Activated naive CD8-positive, alpha-beta T cell treated with anti-CD3 and anti-CD28 coated beads, Interleukin-2, amount 10 ng/mL, durations not matched to agents 7 days and 5 days (primary cell): ENCODE measurements around the gene ASB9. TPM values are rescaled to one million over a fixed set of nuclear protein-coding genes. Genes with fewer than 3 reads are reported as not detected.
"Not testable (repeated sequence)": the region's sequence is repeated elsewhere in the genome, so short reads cannot be mapped to it uniquely, and the experiment has no call there.

Source experiments
- ATAC-seq: fragments of 150-1000 bp; cut with Tn5 transposase; one replicate; pipeline ENCODE4 v1.10.0; 2021; ENCODE audit warnings: low read depth, moderate library complexity
- POLR2A ChIA-PET: fragments of 350-600 bp; sonication (Branson Sonifier 250); formaldehyde crosslinking; loops from one replicate; lab custom pipeline; 2021; ENCODE audit warnings: antibody characterized with exemption; lab: Charles Lee
- DNase-seq: peaks from one replicate; pipeline ENCODE4 v3.0.0; 2021
- H3K27ac Mint-ChIP-seq: one replicate; pipeline ENCODE4 v1.8.0; 2022; ENCODE audit warnings: mild to moderate bottlenecking, mixed read lengths
- H3K27me3 Mint-ChIP-seq: one replicate; pipeline ENCODE4 v1.8.0; 2022; ENCODE audit warnings: mild to moderate bottlenecking, moderate library complexity, mixed read lengths
- H3K36me3 Mint-ChIP-seq: one replicate; pipeline ENCODE4 v1.8.0; 2021; ENCODE audit warnings: mild to moderate bottlenecking, mixed read lengths
- H3K4me1 Mint-ChIP-seq: one replicate; pipeline ENCODE4 v1.8.0; 2021; ENCODE audit warnings: mixed read lengths
- H3K4me3 Mint-ChIP-seq: one replicate; pipeline ENCODE4 v1.8.0; 2022; ENCODE audit warnings: mild to moderate bottlenecking, moderate library complexity, mixed read lengths
- H3K9me3 Mint-ChIP-seq: one replicate; pipeline ENCODE4 v1.8.0; 2021; ENCODE audit warnings: mixed read lengths
- total RNA-seq, 2 experiments: library from RNA; stranded (reverse); gene quantifications; one replicate each; pipeline ENCODE4 v1.2.3, GENCODE V29; 2021

The ASB9 gene, protein sequence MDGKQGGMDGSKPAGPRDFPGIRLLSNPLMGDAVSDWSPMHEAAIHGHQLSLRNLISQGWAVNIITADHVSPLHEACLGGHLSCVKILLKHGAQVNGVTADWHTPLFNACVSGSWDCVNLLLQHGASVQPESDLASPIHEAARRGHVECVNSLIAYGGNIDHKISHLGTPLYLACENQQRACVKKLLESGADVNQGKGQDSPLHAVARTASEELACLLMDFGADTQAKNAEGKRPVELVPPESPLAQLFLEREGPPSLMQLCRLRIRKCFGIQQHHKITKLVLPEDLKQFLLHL
- under 1 TPM; 0.71 to 0.83 TPM for total RNA-seq

DNA sequence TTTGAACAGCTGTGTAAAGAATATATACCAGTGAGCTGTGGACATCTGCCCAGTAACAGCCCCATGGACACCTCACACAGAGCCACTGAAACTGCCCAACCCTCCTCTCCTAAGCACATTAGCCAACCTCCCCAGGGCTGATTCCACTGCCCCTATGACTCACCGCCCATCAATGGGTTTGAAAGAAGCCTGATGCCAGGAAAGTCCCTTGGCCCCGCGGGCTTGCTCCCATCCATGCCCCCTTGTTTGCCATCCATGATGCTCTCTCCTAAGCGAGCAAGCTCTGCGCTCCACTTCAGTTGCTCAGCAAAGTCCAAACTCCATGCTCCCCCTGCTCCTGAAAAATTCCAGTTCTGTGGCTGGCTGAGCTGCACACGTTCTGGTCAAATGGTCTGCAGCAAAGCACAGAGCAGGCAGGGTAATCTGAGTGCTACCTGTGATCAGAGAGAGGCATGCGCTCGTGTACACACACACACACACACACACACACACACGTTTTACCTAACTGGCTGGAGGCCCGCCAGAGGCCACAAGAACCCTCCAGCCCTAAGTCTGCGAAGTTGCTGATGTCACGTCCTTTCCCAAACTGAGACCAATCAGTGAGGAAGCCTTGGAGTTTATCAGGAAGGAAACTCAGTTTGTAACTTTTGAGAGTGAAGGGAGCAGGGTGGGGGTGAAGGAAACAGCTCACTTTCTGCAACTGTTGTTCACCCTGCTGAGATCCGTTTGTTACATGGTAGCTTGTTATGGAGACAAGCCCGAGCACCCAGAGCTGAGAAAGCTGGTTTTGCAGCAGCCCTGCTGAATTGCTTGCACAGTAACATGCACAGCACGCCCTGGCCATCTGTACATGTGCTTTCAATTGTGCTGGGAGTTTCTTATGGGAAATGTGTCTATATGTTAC lies at the start of gene ASB9:
TSS of gene ASB9 (minus strand) at position 466 of the 904 bp plus-strand sequence. CDS start at position 257, 209 bp downstream.
- H3K27ac Mint-ChIP-seq, result peak within 1 kb of the TSS; percentile 61
- peaks cover 3% of the 10 kb centered on the region for H3K4me1 Mint-ChIP-seq
- POLR2A ChIA-PET, result no interaction called here
- peaks cover 1% of the 10 kb centered on the region for H3K27me3 Mint-ChIP-seq
- H3K9me3 Mint-ChIP-seq, result no peaks in the 10 kb centered on the region
- H3K36me3 Mint-ChIP-seq, result no peaks in the 10 kb centered on the region
- DNase-seq (peak; percentile 29), ATAC-seq (peak; percentile 50)
- H3K4me3 Mint-ChIP-seq, result peak within 1 kb of the TSS; percentile 75

DNA sequence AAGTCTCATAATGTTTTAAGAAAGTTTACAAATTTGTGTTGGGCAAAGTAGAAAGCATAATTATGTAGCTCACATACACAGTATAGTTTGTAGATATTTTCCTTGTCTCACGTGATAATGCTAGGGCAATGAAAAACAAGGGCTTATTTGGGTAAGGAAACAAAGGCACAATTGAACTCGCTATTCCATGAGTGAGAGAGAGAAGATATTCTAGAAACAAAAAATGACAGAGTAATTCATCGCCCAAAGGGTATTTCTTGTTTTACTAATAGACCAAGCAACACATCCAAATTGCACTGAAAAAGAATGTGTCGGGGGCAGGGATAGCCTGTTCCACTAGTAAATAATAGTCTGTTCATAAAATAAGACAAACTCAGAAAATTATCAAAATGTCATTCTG lies 49.2 kb upstream of the ASB9 start:
- no peak for ATAC-seq
- no peaks in the 10 kb centered on the region for H3K27me3 Mint-ChIP-seq
- H3K4me1 Mint-ChIP-seq, result no peaks in the 10 kb centered on the region
- no peak overlapping the region for H3K4me3 Mint-ChIP-seq
- POLR2A ChIA-PET, result no interaction called here
- no peak overlapping the region for H3K27ac Mint-ChIP-seq
- H3K36me3 Mint-ChIP-seq, result peaks cover 3% of the 10 kb centered on the region
- H3K9me3 Mint-ChIP-seq, result no peaks in the 10 kb centered on the region
- no peak for DNase-seq

DNA sequence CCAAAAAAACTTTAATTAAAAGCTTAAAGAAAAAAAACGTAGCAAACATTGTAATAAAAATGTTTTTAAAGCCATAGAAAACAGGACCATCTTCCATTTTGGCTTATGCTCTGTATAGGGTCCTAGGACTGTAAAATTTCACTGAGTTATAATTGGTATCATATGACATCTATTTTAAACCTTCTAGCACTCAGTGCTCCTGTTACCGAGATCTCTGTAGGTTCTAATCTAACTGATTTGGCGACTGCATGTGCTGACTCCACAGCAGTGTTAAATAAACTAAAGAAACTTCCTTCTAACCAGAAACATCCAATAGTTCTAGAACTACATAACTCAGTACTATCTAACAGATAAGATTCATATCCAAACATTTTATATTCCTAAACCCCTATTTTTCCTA lies 45.6 kb upstream of the ASB9 start, which contains the start of gene ASB11:
TSS of gene ASB11 (minus strand) at position 132 of the 400 bp plus-strand sequence. CDS start at position 97, 35 bp downstream.
- DNase-seq, result no peak
- Mint-ChIP-seq H3K4me1 (no peaks in the 10 kb centered on the region), H3K36me3 (peaks cover 2% of the 10 kb centered on the region), H3K4me3 (no peak within 1 kb of the TSS), H3K27ac (no peak within 1 kb of the TSS), H3K27me3 (no peaks in the 10 kb centered on the region), H3K9me3 (no peaks in the 10 kb centered on the region)
- no peak for ATAC-seq
- POLR2A ChIA-PET, result no interaction called here

DNA sequence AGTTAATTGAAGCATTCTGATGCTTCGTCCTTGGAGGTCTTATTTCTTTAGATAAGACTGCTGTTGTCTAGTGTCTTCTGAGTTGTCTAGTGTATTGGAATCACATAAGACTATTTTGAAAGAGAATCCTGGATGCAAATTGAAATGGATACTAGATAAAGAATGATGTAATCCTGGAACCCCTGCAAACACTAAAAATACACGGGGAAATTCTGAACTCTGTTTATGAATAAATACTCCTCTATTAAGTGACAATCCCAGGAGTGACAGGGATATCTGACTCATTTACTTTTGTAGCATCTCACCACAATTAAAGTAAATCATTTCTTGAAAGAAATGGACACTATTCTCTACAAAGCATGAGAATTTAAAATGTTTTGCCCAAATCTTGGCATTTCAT lies 44.6 kb upstream of the ASB9 start:
- no peak for ATAC-seq
- H3K9me3 Mint-ChIP-seq, result no peaks in the 10 kb centered on the region
- H3K4me3 Mint-ChIP-seq, result no peak overlapping the region
- H3K27me3 Mint-ChIP-seq, result no peaks in the 10 kb centered on the region
- H3K27ac Mint-ChIP-seq, result no peak overlapping the region
- no peaks in the 10 kb centered on the region for H3K4me1 Mint-ChIP-seq
- DNase-seq, result no peak
- POLR2A ChIA-PET, result no interaction called here
- H3K36me3 Mint-ChIP-seq, result peaks cover 2% of the 10 kb centered on the region

DNA sequence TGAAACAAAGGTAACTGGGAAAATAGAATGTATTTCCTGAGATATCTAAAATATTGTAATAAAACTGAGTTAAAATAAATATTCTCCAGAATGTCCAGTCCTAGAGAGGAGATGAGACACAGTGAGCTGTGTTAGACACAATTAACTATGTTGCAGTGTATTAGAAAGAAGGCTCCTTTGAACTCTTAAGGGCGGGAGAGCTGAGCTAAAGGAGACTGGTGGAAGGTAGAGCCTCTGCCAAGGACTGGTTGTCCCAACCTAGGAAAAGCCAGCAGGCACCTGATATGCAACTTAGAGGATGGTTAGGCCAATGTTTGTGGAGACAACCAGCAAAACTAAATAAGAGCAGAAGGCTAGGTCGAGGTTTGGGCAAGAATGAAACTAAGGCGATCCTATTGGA lies 41.2 kb upstream of the ASB9 start:
- no peaks in the 10 kb centered on the region for H3K9me3 Mint-ChIP-seq
- no peaks in the 10 kb centered on the region for H3K27me3 Mint-ChIP-seq
- no peaks in the 10 kb centered on the region for H3K4me1 Mint-ChIP-seq
- ATAC-seq (no peak), DNase-seq (no peak)
- POLR2A ChIA-PET, result no interaction called here
- no peak overlapping the region for H3K27ac Mint-ChIP-seq
- no peaks in the 10 kb centered on the region for H3K36me3 Mint-ChIP-seq
- no peak overlapping the region for H3K4me3 Mint-ChIP-seq

DNA sequence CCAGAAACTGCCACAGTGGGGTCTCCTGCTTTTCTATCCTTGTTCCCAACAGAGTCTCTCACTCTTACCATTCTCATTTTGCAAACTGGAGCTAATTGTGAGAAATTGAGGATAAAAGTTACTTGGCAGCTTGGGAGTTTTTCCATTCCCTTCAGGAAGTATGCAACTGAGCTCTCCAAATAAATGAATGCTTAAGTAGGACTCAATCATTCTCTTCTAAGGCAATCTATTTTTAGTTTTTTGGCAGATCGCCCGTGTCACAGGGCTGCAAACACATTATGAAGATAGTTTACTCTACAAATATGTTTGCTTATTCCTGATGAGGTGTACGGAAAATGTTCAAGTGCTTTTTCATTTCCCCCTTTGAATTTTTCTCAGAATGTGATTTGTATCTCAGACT lies 40.2 kb upstream of the ASB9 start:
- POLR2A ChIA-PET, result no interaction called here
- Mint-ChIP-seq H3K9me3 (no peaks in the 10 kb centered on the region), H3K27ac (no peak overlapping the region), H3K36me3 (no peaks in the 10 kb centered on the region), H3K4me1 (no peaks in the 10 kb centered on the region), H3K4me3 (no peak overlapping the region), H3K27me3 (no peaks in the 10 kb centered on the region)
- no peak for DNase-seq
- no peak for ATAC-seq

DNA sequence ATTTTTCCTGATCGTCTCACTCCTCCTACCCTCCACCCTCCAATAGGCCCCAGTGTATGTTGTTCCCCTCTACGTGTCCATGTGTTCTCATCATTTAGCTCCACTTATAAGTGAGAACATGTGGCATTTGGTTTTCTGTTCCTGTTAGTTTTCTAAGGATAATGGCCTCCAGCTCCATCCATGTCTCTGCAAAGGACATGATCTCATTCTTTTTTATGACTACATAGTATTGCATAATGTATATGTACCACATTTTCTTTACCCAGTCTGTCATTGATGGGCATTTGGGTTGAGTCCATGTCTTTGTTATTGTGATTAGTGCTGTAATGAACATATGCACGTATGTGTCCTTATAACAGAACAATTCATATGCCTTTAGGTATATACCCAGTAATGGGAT lies 36.0 kb upstream of the ASB9 start:
- H3K4me1 Mint-ChIP-seq, POLR2A ChIA-PET, ATAC-seq: not testable (repeated sequence)

DNA sequence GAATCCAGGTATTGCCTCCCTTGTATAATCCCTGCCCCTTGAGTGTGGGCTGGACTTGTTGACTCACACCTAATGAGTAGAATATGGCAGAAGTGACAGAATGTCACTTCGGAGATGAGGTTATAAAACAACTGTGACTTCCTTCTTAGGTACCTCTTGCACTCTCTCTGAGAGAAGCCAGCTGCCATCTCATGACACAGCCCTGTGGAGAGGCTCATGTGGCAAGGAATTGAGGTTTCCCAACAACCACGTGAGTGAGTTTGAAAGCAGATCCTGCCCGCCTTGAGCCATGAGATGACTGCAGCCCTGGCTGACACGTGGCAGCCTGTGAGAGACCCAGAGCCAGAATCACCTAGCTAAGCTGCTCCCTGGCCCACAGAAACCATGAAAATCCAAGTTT lies 32.0 kb upstream of the ASB9 start:
- Mint-ChIP-seq H3K27me3 (no peaks in the 10 kb centered on the region), H3K36me3 (no peaks in the 10 kb centered on the region), H3K4me1 (peaks cover 7% of the 10 kb centered on the region), H3K27ac (no peak overlapping the region), H3K4me3 (no peak overlapping the region), H3K9me3 (no peaks in the 10 kb centered on the region)
- POLR2A ChIA-PET, result no interaction called here
- DNase-seq (peak; percentile 20), ATAC-seq (peak; percentile 89)

More for the DNA sequence above, 36.0 kb upstream of the ASB9 start:
- not testable (repeated sequence) for H3K27ac Mint-ChIP-seq, H3K27me3 Mint-ChIP-seq, H3K4me3 Mint-ChIP-seq, H3K9me3 Mint-ChIP-seq, H3K36me3 Mint-ChIP-seq, DNase-seq

DNA sequence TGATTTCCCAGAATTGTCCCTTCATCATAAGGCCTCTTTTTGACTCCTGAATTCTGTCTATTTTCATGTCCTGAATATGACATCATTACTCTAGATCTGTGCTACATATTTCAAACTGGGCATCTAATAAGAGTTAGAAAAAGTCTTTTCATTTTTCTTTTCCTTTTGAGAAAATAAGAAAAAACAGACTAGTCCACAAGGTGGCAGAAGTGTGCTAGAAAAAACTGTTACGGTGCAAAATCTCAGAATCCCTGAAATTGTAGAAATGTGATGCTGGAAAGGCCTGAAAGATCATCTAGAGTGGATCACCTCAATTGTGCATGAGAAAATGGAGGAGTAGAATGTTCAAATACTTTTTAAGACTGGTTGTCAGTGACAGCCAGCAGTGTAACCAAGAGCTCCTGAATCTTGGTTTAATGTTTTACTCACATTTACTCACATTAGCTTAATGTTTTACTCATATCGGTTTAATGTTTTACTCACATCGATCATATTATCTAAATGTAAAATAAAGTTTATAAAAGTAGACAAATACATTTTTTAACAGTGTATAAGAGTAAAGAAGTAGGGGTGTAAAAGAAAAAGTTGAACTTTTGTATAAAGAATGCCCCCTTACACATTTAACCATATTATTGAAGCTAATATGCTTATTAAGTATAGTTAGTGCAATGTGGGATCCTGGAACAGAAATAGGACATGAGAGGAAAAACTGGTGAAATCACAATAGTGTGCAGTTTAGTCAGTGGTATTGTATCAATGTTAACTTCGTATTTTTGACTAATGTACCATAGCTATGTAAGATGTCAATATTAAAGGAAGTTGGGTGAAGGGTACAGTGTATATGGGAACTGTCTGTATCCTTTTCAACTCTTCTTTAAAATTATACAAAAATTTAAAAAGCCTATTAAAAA lies 30.3 kb upstream of the ASB9 start:
- Mint-ChIP-seq H3K27me3 (no peaks in the 10 kb centered on the region), H3K4me1 (peaks cover 7% of the 10 kb centered on the region), H3K4me3 (no peak overlapping the region), H3K27ac (no peak overlapping the region), H3K9me3 (no peaks in the 10 kb centered on the region), H3K36me3 (no peaks in the 10 kb centered on the region)
- ATAC-seq, result no peak
- DNase-seq, result no peak
- POLR2A ChIA-PET, result no interaction called here

DNA sequence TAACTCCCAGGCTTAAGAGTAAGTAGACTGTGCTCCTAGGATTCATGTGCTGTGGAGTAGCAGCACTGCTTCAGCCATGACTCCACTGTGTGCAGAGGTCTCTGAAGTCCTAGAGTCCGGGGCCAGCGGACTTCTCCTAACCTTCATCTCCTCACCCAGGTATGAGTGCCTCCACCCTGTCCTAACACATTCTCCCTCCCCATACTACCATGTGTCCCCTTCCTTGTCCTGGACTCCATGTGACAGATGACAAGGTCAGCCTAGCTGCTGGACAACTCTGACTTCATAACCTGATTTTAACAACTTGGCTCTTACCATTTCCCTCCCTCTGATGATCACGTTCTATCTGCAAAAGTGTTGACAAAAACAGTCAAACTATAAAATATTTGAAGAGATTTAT lies 28.9 kb upstream of the ASB9 start:
- no peaks in the 10 kb centered on the region for H3K27me3 Mint-ChIP-seq
- no peak for DNase-seq
- ATAC-seq, result no peak
- H3K4me3 Mint-ChIP-seq, result no peak overlapping the region
- H3K9me3 Mint-ChIP-seq, result no peaks in the 10 kb centered on the region
- no peak overlapping the region for H3K27ac Mint-ChIP-seq
- peaks cover 7% of the 10 kb centered on the region for H3K4me1 Mint-ChIP-seq
- POLR2A ChIA-PET, result no interaction called here
- H3K36me3 Mint-ChIP-seq, result no peaks in the 10 kb centered on the region

DNA sequence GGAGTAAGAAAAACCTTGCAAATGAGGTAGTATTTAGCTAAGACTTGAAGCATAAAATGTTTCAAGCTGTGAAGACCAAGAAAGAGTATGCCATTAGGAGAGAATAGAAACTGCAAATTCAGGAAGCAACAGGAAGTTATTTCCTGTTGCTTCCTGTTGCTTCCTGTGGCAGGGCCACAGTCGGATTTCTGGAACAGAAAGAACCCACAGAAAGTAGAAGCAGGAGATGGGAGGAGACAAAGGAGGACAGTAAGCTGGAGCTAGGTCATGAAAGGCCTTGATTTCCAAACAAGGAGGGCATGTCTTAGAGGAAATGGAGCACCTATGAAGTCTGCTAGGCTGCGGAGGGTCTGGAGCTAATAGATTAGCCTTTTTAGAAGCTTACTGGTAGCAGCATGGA lies 28.3 kb upstream of the ASB9 start:
- ATAC-seq (no peak), DNase-seq (no peak)
- Mint-ChIP-seq H3K27ac (no peak overlapping the region), H3K36me3 (no peaks in the 10 kb centered on the region), H3K4me1 (peaks cover 7% of the 10 kb centered on the region), H3K9me3 (no peaks in the 10 kb centered on the region), H3K27me3 (no peaks in the 10 kb centered on the region), H3K4me3 (no peak overlapping the region)
- POLR2A ChIA-PET, result no interaction called here

DNA sequence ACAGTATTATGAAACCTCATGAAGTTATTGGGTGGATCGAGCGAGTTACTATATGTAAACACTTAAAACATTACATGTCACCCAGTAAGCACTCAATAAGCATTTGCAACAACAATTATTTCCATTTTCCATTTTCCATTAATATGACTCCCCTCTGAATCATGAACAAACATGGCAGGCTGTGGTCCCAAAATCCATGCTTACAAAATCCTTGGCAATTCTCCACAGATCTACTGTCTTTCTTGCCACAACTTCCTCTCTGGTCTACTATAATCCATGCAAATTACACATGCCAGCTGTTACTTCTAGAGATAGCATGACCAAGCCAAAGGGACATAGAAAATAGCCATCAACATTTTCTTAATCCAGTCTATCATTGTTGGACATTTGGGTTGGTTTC lies 23.6 kb upstream of the ASB9 start:
- no peaks in the 10 kb centered on the region for H3K27me3 Mint-ChIP-seq
- H3K27ac Mint-ChIP-seq, result no peak overlapping the region
- POLR2A ChIA-PET, result no interaction called here
- no peak overlapping the region for H3K4me3 Mint-ChIP-seq
- ATAC-seq, result no peak
- H3K36me3 Mint-ChIP-seq, result no peaks in the 10 kb centered on the region
- H3K4me1 Mint-ChIP-seq, result peaks cover 2% of the 10 kb centered on the region
- H3K9me3 Mint-ChIP-seq, result no peaks in the 10 kb centered on the region
- no peak for DNase-seq

DNA sequence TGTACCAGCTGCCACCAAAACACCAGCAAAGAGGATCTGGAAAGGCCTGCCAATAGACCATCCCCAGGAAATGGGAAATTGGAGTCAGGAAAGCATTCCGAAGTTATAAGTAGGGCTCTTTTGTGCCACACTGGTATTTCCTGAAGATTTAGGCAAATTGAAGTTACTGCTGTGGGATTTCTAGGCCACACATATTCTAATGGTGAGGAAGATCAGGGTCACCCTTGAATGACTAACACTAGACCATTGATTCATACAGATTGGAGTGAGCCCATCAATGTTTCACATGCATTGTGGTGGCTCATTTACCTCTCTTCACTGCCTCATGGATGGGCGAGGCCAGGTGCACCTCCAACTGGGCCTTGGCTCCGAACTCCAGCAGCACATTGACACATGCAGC lies 23.0 kb upstream of the ASB9 start:
- POLR2A ChIA-PET, result no interaction called here
- Mint-ChIP-seq H3K9me3 (no peaks in the 10 kb centered on the region), H3K4me3 (no peak overlapping the region), H3K27ac (no peak overlapping the region), H3K27me3 (no peaks in the 10 kb centered on the region), H3K36me3 (no peaks in the 10 kb centered on the region), H3K4me1 (no peaks in the 10 kb centered on the region)
- DNase-seq, result no peak
- ATAC-seq, result no peak
